ENCODE measurements around the gene NEUROD4. TPM values are rescaled to one million over a fixed set of nuclear protein-coding genes. Genes with fewer than 3 reads are reported as not detected.
"Not testable (repeated sequence)": the region's sequence is repeated elsewhere in the genome, so short reads cannot be mapped to it uniquely, and the experiment has no call there.

Gene NEUROD4
- total RNA-seq, 2 experiments from 2014 or later = not detected

- peak overlapping the region; percentile 33 for H3K4me3 Mint-ChIP-seq
- POLR2A ChIA-PET = not testable (repeated sequence)
Observed at GRCh38 chr12:54986773-54987172, 33.0 kb upstream of the NEUROD4 start.

GRCh38 chr12:54987611-54988231 lies 32.1 kb upstream of the NEUROD4 start:
- Mint-ChIP-seq H3K27me3 (no peaks in the 10 kb centered on the region), H3K27ac (no peak overlapping the region), H3K36me3 (ENCODE audit: low read depth) (peaks cover 22% of the 10 kb centered on the region), H3K4me3 (no peak overlapping the region), H3K9me3 (peaks cover 4% of the 10 kb centered on the region), H3K4me1 (peaks cover 64% of the 10 kb centered on the region)
- CTCF ChIA-PET = no interaction called here
- POLR2A ChIA-PET = no interaction called here
- DNase-seq = no peak

More at GRCh38 chr12:54986773-54987172, 33.0 kb upstream of the NEUROD4 start:
- H3K9me3 Mint-ChIP-seq, H3K27me3 Mint-ChIP-seq, H3K27ac Mint-ChIP-seq, CTCF ChIA-PET, DNase-seq: not testable (repeated sequence)
- H3K4me1 Mint-ChIP-seq = peaks cover 68% of the 10 kb centered on the region
- peaks cover 32% of the 10 kb centered on the region for H3K36me3 Mint-ChIP-seq (ENCODE audit: low read depth)

GRCh38 chr12:54988402-54989054 lies 31.2 kb upstream of the NEUROD4 start:
- ChIA-PET CTCF (no interaction called here), POLR2A (interaction anchor here (0.7 kb wide), 1 partner anchor 133 kb away, joined by 4 read pairs; no protein-coding TSS in a partner anchor)
- no peaks in the 10 kb centered on the region for H3K27me3 Mint-ChIP-seq
- H3K9me3 Mint-ChIP-seq = peaks cover 4% of the 10 kb centered on the region
- peak overlapping the region; percentile 72 for H3K27ac Mint-ChIP-seq
- no peak overlapping the region for H3K4me3 Mint-ChIP-seq
- no peak for DNase-seq
- peaks cover 14% of the 10 kb centered on the region for H3K36me3 Mint-ChIP-seq (ENCODE audit: low read depth)
- H3K4me1 Mint-ChIP-seq = peaks cover 66% of the 10 kb centered on the region

GRCh38 chr12:54989829-54990228 lies 29.9 kb upstream of the NEUROD4 start:
- no peak overlapping the region for H3K4me3 Mint-ChIP-seq
- H3K27ac Mint-ChIP-seq = peak overlapping the region; percentile 69
- no peak for DNase-seq
- no peaks in the 10 kb centered on the region for H3K27me3 Mint-ChIP-seq
- H3K4me1 Mint-ChIP-seq = peaks cover 64% of the 10 kb centered on the region
- POLR2A ChIA-PET = no interaction called here
- H3K9me3 Mint-ChIP-seq = peaks cover 4% of the 10 kb centered on the region
- CTCF ChIA-PET = interaction anchor here (1.2 kb wide), 2 partner anchors 82 to 241 kb away, joined by 3 to 4 read pairs; no protein-coding TSS in a partner anchor
- H3K36me3 Mint-ChIP-seq (ENCODE audit: low read depth) = peaks cover 4% of the 10 kb centered on the region

- Mint-ChIP-seq H3K4me1 (peaks cover 49% of the 10 kb centered on the region), H3K27ac (peak overlapping the region; percentile 98), H3K9me3 (peaks cover 4% of the 10 kb centered on the region), H3K27me3 (no peaks in the 10 kb centered on the region), H3K36me3 (ENCODE audit: low read depth) (peaks cover 4% of the 10 kb centered on the region), H3K4me3 (peak overlapping the region; percentile 81)
- ChIA-PET CTCF (interaction anchor here (3.4 kb wide), 2 partner anchors 76 to 80 kb away, joined by 21 to 72 read pairs; no protein-coding TSS in a partner anchor), POLR2A (no interaction called here)
- DNase-seq = peak; percentile 62
Observed at GRCh38 chr12:54991161-54991990, 28.4 kb upstream of the NEUROD4 start.

GRCh38 chr12:54991991-54992375 lies 27.8 kb upstream of the NEUROD4 start:
- no peaks in the 10 kb centered on the region for H3K27me3 Mint-ChIP-seq
- no peak for DNase-seq
- peak overlapping the region; percentile 98 for H3K27ac Mint-ChIP-seq
- H3K4me1 Mint-ChIP-seq = peaks cover 44% of the 10 kb centered on the region
- H3K36me3 Mint-ChIP-seq (ENCODE audit: low read depth) = peaks cover 4% of the 10 kb centered on the region
- ChIA-PET CTCF (interaction anchor here (1.1 to 3.4 kb wide), 11 partner anchors 10 to 242 kb away, joined by 3 to 72 read pairs (median 11); partner anchors contain the start of gene MUCL1), POLR2A (no interaction called here)
- H3K9me3 Mint-ChIP-seq = no peaks in the 10 kb centered on the region
- H3K4me3 Mint-ChIP-seq = peak overlapping the region; percentile 81

GRCh38 chr12:54993181-54993835 lies 26.5 kb upstream of the NEUROD4 start:
- ChIA-PET POLR2A (interaction anchor here (1.0 kb wide), 1 partner anchor 79 kb away, joined by 3 read pairs; no protein-coding TSS in a partner anchor), CTCF (interaction anchor here (0.5 to 3.4 kb wide), 34 partner anchors 8 to 292 kb away, joined by 3 to 72 read pairs (median 4); partner anchors contain the start of genes MUCL1 and NEUROD4)
- no peak overlapping the region for H3K4me3 Mint-ChIP-seq
- H3K27ac Mint-ChIP-seq = no peak overlapping the region
- peak; percentile 71 for DNase-seq
- H3K4me1 Mint-ChIP-seq = peaks cover 40% of the 10 kb centered on the region
- no peaks in the 10 kb centered on the region for H3K9me3 Mint-ChIP-seq
- H3K36me3 Mint-ChIP-seq (ENCODE audit: low read depth) = peaks cover 4% of the 10 kb centered on the region
- no peaks in the 10 kb centered on the region for H3K27me3 Mint-ChIP-seq

GRCh38 chr12:54996205-54996604 lies 23.6 kb upstream of the NEUROD4 start:
- no peak overlapping the region for H3K27ac Mint-ChIP-seq
- DNase-seq = no peak
- no peak overlapping the region for H3K4me3 Mint-ChIP-seq
- peaks cover 20% of the 10 kb centered on the region for H3K4me1 Mint-ChIP-seq
- CTCF ChIA-PET = interaction anchor here (1.0 to 4.2 kb wide), 6 partner anchors 14 to 76 kb away, joined by 3 to 44 read pairs (median 3); no protein-coding TSS in a partner anchor
- no peaks in the 10 kb centered on the region for H3K9me3 Mint-ChIP-seq
- POLR2A ChIA-PET = no interaction called here
- H3K27me3 Mint-ChIP-seq = no peaks in the 10 kb centered on the region
- H3K36me3 Mint-ChIP-seq (ENCODE audit: low read depth) = no peaks in the 10 kb centered on the region

GRCh38 chr12:54997929-54998522 lies 21.7 kb upstream of the NEUROD4 start:
- H3K27me3 Mint-ChIP-seq = no peaks in the 10 kb centered on the region
- H3K36me3 Mint-ChIP-seq (ENCODE audit: low read depth) = no peaks in the 10 kb centered on the region
- H3K4me1 Mint-ChIP-seq = peaks cover 11% of the 10 kb centered on the region
- H3K27ac Mint-ChIP-seq = no peak overlapping the region
- no peak overlapping the region for H3K4me3 Mint-ChIP-seq
- ChIA-PET CTCF (interaction anchor here (0.6 to 4.2 kb wide), 9 partner anchors 9 to 248 kb away, joined by 3 to 44 read pairs (median 4); no protein-coding TSS in a partner anchor), POLR2A (no interaction called here)
- no peaks in the 10 kb centered on the region for H3K9me3 Mint-ChIP-seq
- DNase-seq = no peak

- CTCF ChIA-PET = no interaction called here
- Mint-ChIP-seq H3K4me1 (peaks cover 7% of the 10 kb centered on the region), H3K27me3 (no peaks in the 10 kb centered on the region), H3K27ac (no peak overlapping the region), H3K4me3 (no peak overlapping the region), H3K36me3 (ENCODE audit: low read depth) (no peaks in the 10 kb centered on the region), H3K9me3 (no peaks in the 10 kb centered on the region)
- POLR2A ChIA-PET = no interaction called here
- DNase-seq = no peak
Observed at GRCh38 chr12:54998958-54999510, 20.7 kb upstream of the NEUROD4 start.

GRCh38 chr12:55001198-55001868 lies 18.4 kb upstream of the NEUROD4 start:
- DNase-seq = no peak
- H3K36me3 Mint-ChIP-seq (ENCODE audit: low read depth) = no peaks in the 10 kb centered on the region
- ChIA-PET CTCF (interaction anchor here (2.9 kb wide), 1 partner anchor 8 kb away, joined by 12 read pairs; no protein-coding TSS in a partner anchor), POLR2A (no interaction called here)
- no peak overlapping the region for H3K4me3 Mint-ChIP-seq
- H3K27ac Mint-ChIP-seq = peak overlapping the region; percentile 37
- H3K4me1 Mint-ChIP-seq = peaks cover 7% of the 10 kb centered on the region
- no peaks in the 10 kb centered on the region for H3K27me3 Mint-ChIP-seq
- no peaks in the 10 kb centered on the region for H3K9me3 Mint-ChIP-seq

All from activated CD4-positive, alpha-beta T cell treated with anti-CD3 and anti-CD28 coated beads, Interleukin-2, amount 10 ng/mL, durations not matched to agents 7 days and 5 days (primary cell).